HCT116 (cell line): ENCODE measurements around the gene KIF26B. TPM values are rescaled to one million over a fixed set of nuclear protein-coding genes. Genes with fewer than 3 reads are reported as not detected.

ENCODE experiments used
- ATAC-seq: fragments of 200-7000 bp; cut with Tn5 transposase; 2 replicates; pipeline ENCODE4 v1.9.1; 2020; ENCODE audit warnings: mild to moderate bottlenecking, moderate library complexity
- BruUV-seq: library from RNA; stranded (reverse); fragments of 400-500 nt; replicated peaks from 2 replicates; lab custom pipeline; 2021; lab: Mats Ljungman, UMichigan
- CTCF ChIA-PET: fragments of 300-600 bp; sonication (Branson Sonifier 250); formaldehyde crosslinking; loops from one replicate; lab custom pipeline; 2021; ENCODE audit warnings: antibody characterized with exemption; lab: Charles Lee
- POLR2A ChIA-PET: fragments of 300-600, 350-600 bp; sonication (Branson Sonifier 250); formaldehyde crosslinking; loops from one replicate; lab custom pipeline; 2021; ENCODE audit warnings: antibody characterized with exemption; lab: Charles Lee
- RAD21 ChIA-PET, 2 experiments: fragments of 300-600 bp; sonication (Branson Sonifier 250); formaldehyde crosslinking; loops; one replicate each; lab custom pipeline; 2023; ENCODE audit warnings: low total read pairs in 2 of 2; ENCODE audit not compliant: uncharacterized antibody in 2 of 2, unreplicated experiment in 2 of 2, low non-redundant PET in 1 of 2; lab: Charles Lee
- DNase-seq: peaks from one replicate; pipeline ENCODE4 v3.0.0-alpha.2; 2010; ENCODE audit warnings: low read depth, low spot score
- H2AFZ ChIP-seq: fragments of 200-600 bp; shearing (Covaris generic), sonication (generic); 2 replicates; pipeline ENCODE4 v1.6.1; 2017; ENCODE audit warnings: low read depth, mixed run types, mixed read lengths, antibody characterized with exemption, low read length; ENCODE audit not compliant: poor library complexity, severe bottlenecking
- H3K27ac ChIP-seq: 2 replicates; pipeline ENCODE4 v1.5.1; 2012; ENCODE audit warnings: low read depth, low read length
- H3K27me3 ChIP-seq: fragments of 200-600 bp; sonication (generic); 2 replicates; pipeline ENCODE4 v1.6.1; 2016; ENCODE audit warnings: mixed run types, low read length, mixed read lengths; ENCODE audit not compliant: insufficient read depth
- H3K36me3 ChIP-seq, 2 experiments: fragments of 200-500 bp in 1 of 2; fragments of 200-600 bp in 1 of 2; sonication (Bioruptor generic) in 1 of 2; sonication (generic) in 1 of 2; 2 replicates each; pipeline versions ENCODE4 v1.5.1 to v1.6.1; 2014 to 2016; ENCODE audit warnings: low read length in 2 of 2, inconsistent platforms in 1 of 2, mixed read lengths in 1 of 2, mixed run types in 1 of 2; ENCODE audit not compliant: insufficient read depth in 2 of 2, control insufficient read depth in 1 of 2
- H3K4me1 ChIP-seq, 2 experiments: fragments of 200-600 bp in 1 of 2; sonication (generic) in 1 of 2; 2 replicates each; pipeline versions ENCODE4 v1.5.1 to v1.6.1; 2012 to 2017; ENCODE audit warnings: low read length in 2 of 2, inconsistent platforms in 1 of 2, mild to moderate bottlenecking in 1 of 2, mixed read lengths in 1 of 2, mixed run types in 1 of 2, moderate library complexity in 1 of 2; ENCODE audit not compliant: insufficient read depth in 2 of 2, control insufficient read depth in 1 of 2
- H3K4me2 ChIP-seq: fragments of 200-600 bp; sonication (generic); 2 replicates; pipeline ENCODE4 v1.6.1; 2017; ENCODE audit warnings: mixed run types, low read length, mixed read lengths
- H3K4me3 ChIP-seq, 2 experiments: fragments of 200-600 bp in 1 of 2; sonication (generic) in 1 of 2; replicated peaks in 1 of 2; 2 replicates each; pipeline ENCODE4 v1.5.1; 2011 to 2016; ENCODE audit warnings: low read length in 2 of 2, control low read depth in 1 of 2, low read depth in 1 of 2, mild to moderate bottlenecking in 1 of 2, mixed read lengths in 1 of 2, mixed run types in 1 of 2
- H3K79me2 ChIP-seq: fragments of 200-600 bp; sonication (generic); 2 replicates; pipeline ENCODE4 v1.6.1; 2017; ENCODE audit warnings: mild to moderate bottlenecking, mixed run types, low read length, moderate library complexity, mixed read lengths; ENCODE audit not compliant: insufficient read depth
- H3K9ac ChIP-seq: fragments of 200-600 bp; sonication (generic); 2 replicates; pipeline ENCODE4 v1.6.1; 2016; ENCODE audit warnings: low read length, mixed read lengths
- H3K9me2 ChIP-seq: fragments of 200-600 bp; sonication (generic), shearing (Covaris generic); 2 replicates; pipeline ENCODE4 v1.6.1; 2017; ENCODE audit warnings: mixed run types, mild to moderate bottlenecking, moderate library complexity; ENCODE audit not compliant: insufficient read depth
- H3K9me3 ChIP-seq, 2 experiments: fragments of 200-500 bp in 1 of 2; fragments of 200-600 bp in 1 of 2; sonication (Bioruptor generic) in 1 of 2; sonication (generic) in 1 of 2; 2 replicates each; pipeline ENCODE4 v1.6.1; 2014 to 2017; ENCODE audit warnings: low read length in 2 of 2, mixed read lengths in 2 of 2, inconsistent platforms in 1 of 2, low read depth in 1 of 2, mild to moderate bottlenecking in 1 of 2, mixed run types in 1 of 2, moderate library complexity in 1 of 2; ENCODE audit not compliant: control insufficient read depth in 1 of 2, insufficient read depth in 1 of 2
- H4K20me1 ChIP-seq: fragments of 200-600 bp; sonication (generic), shearing (Covaris generic); 2 replicates; pipeline ENCODE4 v1.6.1; 2017; ENCODE audit warnings: mixed run types, mild to moderate bottlenecking, moderate library complexity; ENCODE audit not compliant: insufficient read depth
- ATF3 ChIP-seq: IDR thresholded peaks from 2 replicates; pipeline ENCODE4 v1.6.1; 2012
- CEBPB ChIP-seq: IDR thresholded peaks from 2 replicates; pipeline ENCODE4 v1.6.1; 2012; ENCODE audit warnings: low read depth
- EGR1 ChIP-seq: IDR thresholded peaks from 2 replicates; pipeline ENCODE4 v1.6.1; 2012; ENCODE audit warnings: low read depth
- ELF1 ChIP-seq: IDR thresholded peaks from 2 replicates; pipeline ENCODE4 v1.6.1; 2012; ENCODE audit warnings: low read depth, borderline replicate concordance
- EZH2 ChIP-seq: fragments of 200-600 bp; sonication (generic); IDR thresholded peaks from 2 replicates; pipeline ENCODE4 v1.6.1; 2017; ENCODE audit warnings: antibody characterized with exemption, mixed run types
- FOSL1 ChIP-seq: IDR thresholded peaks from 2 replicates; pipeline ENCODE4 v1.6.1; 2012; ENCODE audit warnings: low read depth
- MAX ChIP-seq: IDR thresholded peaks from 2 replicates; pipeline ENCODE4 v1.6.1; 2012
- POLR2A ChIP-seq: IDR thresholded peaks from 2 replicates; pipeline ENCODE4 v1.7.0; 2011; ENCODE audit warnings: borderline replicate concordance; ENCODE audit not compliant: insufficient read depth, insufficient read length; ENCODE audit errors: extremely low read depth
- RAD21 ChIP-seq: IDR thresholded peaks from 2 replicates; pipeline ENCODE4 v1.6.1; 2012; ENCODE audit warnings: low read depth, mild to moderate bottlenecking
- SIN3A ChIP-seq: IDR thresholded peaks from 2 replicates; pipeline ENCODE4 v1.6.1; 2012; ENCODE audit warnings: low read depth
- SP1 ChIP-seq: IDR thresholded peaks from 2 replicates; pipeline ENCODE4 v1.6.1; 2012; ENCODE audit warnings: low read depth
- SRF ChIP-seq: IDR thresholded peaks from 2 replicates; pipeline ENCODE4 v1.6.1; 2012; ENCODE audit warnings: low read depth
- TCF7L2 ChIP-seq: IDR thresholded peaks from 2 replicates; pipeline ENCODE4 v1.7.0; 2011; ENCODE audit warnings: borderline replicate concordance, inconsistent platforms; ENCODE audit not compliant: insufficient read depth, insufficient read length; ENCODE audit errors: extremely low read depth
- YY1 ChIP-seq: IDR thresholded peaks from 2 replicates; pipeline ENCODE4 v1.6.1; 2011; ENCODE audit warnings: low read length, low read depth, moderate library complexity, mild to moderate bottlenecking; ENCODE audit not compliant: insufficient replicate concordance; ENCODE audit errors: extremely low read depth
- ZFX ChIP-seq: fragments of 450-650 bp; IDR thresholded peaks from 2 replicates; pipeline ENCODE4 v1.6.1; 2017
- ZNF274 ChIP-seq: fragments of 200-500 bp; sonication (Bioruptor generic); IDR thresholded peaks from 2 replicates; pipeline ENCODE4 v1.6.1; 2014; ENCODE audit warnings: mild to moderate bottlenecking, low read depth, low read length, inconsistent platforms
- intact Hi-C: fragments of 100-400 bp; cut with micrococcal nuclease; formaldehyde crosslinking; loops from 2 replicates; pipeline ENCODE4 v1.10.0; 2022
- total RNA-seq: library from RNA; stranded (reverse); gene quantifications from one replicate; pipeline ENCODE4 v1.2.1, GENCODE V29; 2021; ENCODE audit not compliant: unreplicated experiment
- TF ChIP-seq, protein P1 (sequence below), 3 experiments: fragments of 200-600 bp in 1 of 3; sonication (generic) in 1 of 3; IDR thresholded peaks in 2 of 3; conservative IDR thresholded peaks in 1 of 3; 2 replicates each; pipeline ENCODE4 v1.5.1; 2012 to 2017; ENCODE audit warnings: low read depth in 2 of 3, low read length in 2 of 3, antibody characterized with exemption in 1 of 3, borderline replicate concordance in 1 of 3, control low read depth in 1 of 3, mild to moderate bottlenecking in 1 of 3, mixed read lengths in 1 of 3, mixed run types in 1 of 3, moderate library complexity in 1 of 3; ENCODE audit not compliant: insufficient read depth in 1 of 3
- TF ChIP-seq, protein P2 (sequence below): IDR thresholded peaks from 2 replicates; pipeline ENCODE4 v1.6.1; 2011; ENCODE audit warnings: mild to moderate bottlenecking, low read length, moderate library complexity; ENCODE audit not compliant: insufficient replicate concordance; ENCODE audit errors: extremely low read depth

KIF26B gene
- total RNA-seq, 1 experiment from 2014 or later, result 0.49 TPM

- Histone ChIP-seq H3K79me2 (no peaks in the 10 kb centered on the region), H3K4me1 (no peaks in the 10 kb centered on the region), H3K27me3 (no peaks in the 10 kb centered on the region), H3K9ac (no peak overlapping the region), H3K27ac (no peak overlapping the region), H2AFZ (no peak overlapping the region), H3K9me3 (no peaks in the 10 kb centered on the region), H3K9me2 (no peaks in the 10 kb centered on the region), H3K4me2 (no peak overlapping the region), H3K4me3 (no peak overlapping the region), H4K20me1 (no peaks in the 10 kb centered on the region), H3K36me3 (no peaks in the 10 kb centered on the region)
- ChIA-PET CTCF (no interaction called here), POLR2A (no interaction called here), RAD21 (no interaction called here)
- intact Hi-C loops, result no loop called here
- no peak for TF ChIP-seq ZFX
- TF ChIP-seq FOSL1, result no peak
- TF ChIP-seq, protein P1, sequence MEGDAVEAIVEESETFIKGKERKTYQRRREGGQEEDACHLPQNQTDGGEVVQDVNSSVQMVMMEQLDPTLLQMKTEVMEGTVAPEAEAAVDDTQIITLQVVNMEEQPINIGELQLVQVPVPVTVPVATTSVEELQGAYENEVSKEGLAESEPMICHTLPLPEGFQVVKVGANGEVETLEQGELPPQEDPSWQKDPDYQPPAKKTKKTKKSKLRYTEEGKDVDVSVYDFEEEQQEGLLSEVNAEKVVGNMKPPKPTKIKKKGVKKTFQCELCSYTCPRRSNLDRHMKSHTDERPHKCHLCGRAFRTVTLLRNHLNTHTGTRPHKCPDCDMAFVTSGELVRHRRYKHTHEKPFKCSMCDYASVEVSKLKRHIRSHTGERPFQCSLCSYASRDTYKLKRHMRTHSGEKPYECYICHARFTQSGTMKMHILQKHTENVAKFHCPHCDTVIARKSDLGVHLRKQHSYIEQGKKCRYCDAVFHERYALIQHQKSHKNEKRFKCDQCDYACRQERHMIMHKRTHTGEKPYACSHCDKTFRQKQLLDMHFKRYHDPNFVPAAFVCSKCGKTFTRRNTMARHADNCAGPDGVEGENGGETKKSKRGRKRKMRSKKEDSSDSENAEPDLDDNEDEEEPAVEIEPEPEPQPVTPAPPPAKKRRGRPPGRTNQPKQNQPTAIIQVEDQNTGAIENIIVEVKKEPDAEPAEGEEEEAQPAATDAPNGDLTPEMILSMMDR (IDR thresholded peaks at IDR 0.05 in 2 of 3, conservative IDR thresholded peaks at IDR 0.05 in 1 of 3; ENCODE audit: borderline replicate concordance in 1 of 3, insufficient read depth in 1 of 3, low read depth in 2 of 3, low read length in 2 of 3), result no peak
- TF ChIP-seq ELF1, result no peak
- TF ChIP-seq EZH2, result no peak
- TF ChIP-seq ZNF274, result no peak
- no peak for TF ChIP-seq EGR1
- TF ChIP-seq TCF7L2, result no peak
- TF ChIP-seq SIN3A, result no peak
- no peak for TF ChIP-seq SP1
- TF ChIP-seq MAX, result no peak
- TF ChIP-seq ATF3, result no peak
- no peak for TF ChIP-seq RAD21
- TF ChIP-seq CEBPB, result no peak
- no peak for TF ChIP-seq SRF
- no peak for TF ChIP-seq YY1
- TF ChIP-seq, protein P2, sequence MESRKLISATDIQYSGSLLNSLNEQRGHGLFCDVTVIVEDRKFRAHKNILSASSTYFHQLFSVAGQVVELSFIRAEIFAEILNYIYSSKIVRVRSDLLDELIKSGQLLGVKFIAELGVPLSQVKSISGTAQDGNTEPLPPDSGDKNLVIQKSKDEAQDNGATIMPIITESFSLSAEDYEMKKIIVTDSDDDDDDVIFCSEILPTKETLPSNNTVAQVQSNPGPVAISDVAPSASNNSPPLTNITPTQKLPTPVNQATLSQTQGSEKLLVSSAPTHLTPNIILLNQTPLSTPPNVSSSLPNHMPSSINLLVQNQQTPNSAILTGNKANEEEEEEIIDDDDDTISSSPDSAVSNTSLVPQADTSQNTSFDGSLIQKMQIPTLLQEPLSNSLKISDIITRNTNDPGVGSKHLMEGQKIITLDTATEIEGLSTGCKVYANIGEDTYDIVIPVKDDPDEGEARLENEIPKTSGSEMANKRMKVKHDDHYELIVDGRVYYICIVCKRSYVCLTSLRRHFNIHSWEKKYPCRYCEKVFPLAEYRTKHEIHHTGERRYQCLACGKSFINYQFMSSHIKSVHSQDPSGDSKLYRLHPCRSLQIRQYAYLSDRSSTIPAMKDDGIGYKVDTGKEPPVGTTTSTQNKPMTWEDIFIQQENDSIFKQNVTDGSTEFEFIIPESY, result no peak
- no peak for TF ChIP-seq POLR2A
- no peak for DNase-seq
- ATAC-seq, result no peak
- no TSS peak for BruUV-seq
Observed at GRCh38 chr1:245131026-245131393, 23.8 kb upstream of the KIF26B start.
